Nephron (organoid): ENCODE results near the gene BRMS1.

Source experiments
- H3K27ac Mint-ChIP-seq, 3 experiments: 2 replicates each; pipeline ENCODE4 v1.8.0; 2020; ENCODE audit warnings: mixed read lengths in 3 of 3, mild to moderate bottlenecking in 2 of 3, moderate library complexity in 1 of 3
- H3K27me3 Mint-ChIP-seq: 2 replicates; pipeline ENCODE4 v1.8.0; 2021; ENCODE audit warnings: low read depth, mild to moderate bottlenecking, moderate library complexity, mixed read lengths
- H3K36me3 Mint-ChIP-seq: 2 replicates; pipeline ENCODE4 v1.8.0; 2020; ENCODE audit warnings: low read depth, mixed read lengths
- H3K4me1 Mint-ChIP-seq: 2 replicates; pipeline ENCODE4 v1.8.0; 2020; ENCODE audit warnings: mixed read lengths
- H3K4me3 Mint-ChIP-seq, 3 experiments: 2 replicates each; pipeline ENCODE4 v1.8.0; 2020; ENCODE audit warnings: mild to moderate bottlenecking in 3 of 3, mixed read lengths in 3 of 3, moderate library complexity in 2 of 3
- H3K9me3 Mint-ChIP-seq: 2 replicates; pipeline ENCODE4 v1.8.0; 2020; ENCODE audit warnings: mixed read lengths
- TF ChIP-seq, protein P1 (sequence below), 3 experiments: fragments of 200-600 bp; sonication (generic); IDR thresholded peaks; one replicate each; pipeline ENCODE4 v1.5.0; 2021; ENCODE audit warnings: antibody characterized with exemption in 3 of 3; ENCODE audit not compliant: unreplicated experiment in 3 of 3

Gene BRMS1

DNA sequence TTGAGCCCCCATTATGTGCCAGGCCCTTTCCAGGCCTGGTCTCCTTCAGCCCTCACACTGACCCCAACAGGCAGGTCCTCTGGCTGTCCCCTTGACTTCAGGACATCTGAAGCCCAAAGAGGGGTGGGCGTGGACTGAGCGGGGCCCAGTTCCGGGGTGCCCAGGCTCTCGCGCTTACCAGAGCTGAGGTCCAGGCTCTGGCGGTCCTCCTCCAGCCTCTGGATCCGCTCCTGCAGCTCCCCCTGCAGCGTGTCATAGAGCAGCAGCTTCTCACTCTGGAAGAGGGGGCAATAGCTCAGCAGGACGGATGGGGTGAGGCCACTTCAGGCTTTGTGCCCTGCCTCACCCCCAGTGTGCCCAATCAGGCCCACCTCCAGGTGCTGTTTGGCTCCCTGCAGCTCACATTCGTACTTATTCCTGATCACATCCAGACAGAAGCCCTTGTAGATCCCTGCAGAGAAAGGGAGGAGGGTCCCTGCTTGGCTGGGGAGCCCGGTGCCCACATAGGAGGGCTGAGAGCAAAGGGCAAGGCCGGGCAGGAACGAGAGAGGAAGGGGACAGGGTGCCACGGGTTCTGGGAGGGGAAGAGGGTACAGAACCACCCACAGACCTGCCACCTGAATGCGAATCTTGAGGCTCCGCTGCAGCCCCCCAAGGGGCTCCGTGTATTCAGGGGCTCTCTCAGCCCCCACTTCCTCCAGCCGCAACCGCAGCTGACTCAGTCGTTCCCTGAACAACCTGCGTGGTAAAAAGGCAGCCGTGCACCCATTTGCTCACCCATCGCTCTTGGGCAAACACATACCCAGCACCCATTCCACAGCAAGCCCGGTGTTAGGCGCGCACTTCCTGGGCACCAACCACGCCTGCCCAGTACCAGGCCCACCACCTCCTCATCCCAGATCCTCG is 4.1 kb downstream of the BRMS1 start:
- Mint-ChIP-seq H3K4me1 (peaks cover 43% of the 10 kb centered on the region), H3K9me3 (no peaks in the 10 kb centered on the region), H3K27me3 (peaks cover 9% of the 10 kb centered on the region), H3K36me3 (peaks cover 19% of the 10 kb centered on the region), H3K4me3 (peak overlapping the region in 1 of 3 experiments; percentile 24), H3K27ac (no peak overlapping the region)
- TF ChIP-seq, protein P1, sequence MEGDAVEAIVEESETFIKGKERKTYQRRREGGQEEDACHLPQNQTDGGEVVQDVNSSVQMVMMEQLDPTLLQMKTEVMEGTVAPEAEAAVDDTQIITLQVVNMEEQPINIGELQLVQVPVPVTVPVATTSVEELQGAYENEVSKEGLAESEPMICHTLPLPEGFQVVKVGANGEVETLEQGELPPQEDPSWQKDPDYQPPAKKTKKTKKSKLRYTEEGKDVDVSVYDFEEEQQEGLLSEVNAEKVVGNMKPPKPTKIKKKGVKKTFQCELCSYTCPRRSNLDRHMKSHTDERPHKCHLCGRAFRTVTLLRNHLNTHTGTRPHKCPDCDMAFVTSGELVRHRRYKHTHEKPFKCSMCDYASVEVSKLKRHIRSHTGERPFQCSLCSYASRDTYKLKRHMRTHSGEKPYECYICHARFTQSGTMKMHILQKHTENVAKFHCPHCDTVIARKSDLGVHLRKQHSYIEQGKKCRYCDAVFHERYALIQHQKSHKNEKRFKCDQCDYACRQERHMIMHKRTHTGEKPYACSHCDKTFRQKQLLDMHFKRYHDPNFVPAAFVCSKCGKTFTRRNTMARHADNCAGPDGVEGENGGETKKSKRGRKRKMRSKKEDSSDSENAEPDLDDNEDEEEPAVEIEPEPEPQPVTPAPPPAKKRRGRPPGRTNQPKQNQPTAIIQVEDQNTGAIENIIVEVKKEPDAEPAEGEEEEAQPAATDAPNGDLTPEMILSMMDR (IDR thresholded peaks at IDR 0.05; ENCODE audit: unreplicated experiment in 3 of 3), result no peak

DNA sequence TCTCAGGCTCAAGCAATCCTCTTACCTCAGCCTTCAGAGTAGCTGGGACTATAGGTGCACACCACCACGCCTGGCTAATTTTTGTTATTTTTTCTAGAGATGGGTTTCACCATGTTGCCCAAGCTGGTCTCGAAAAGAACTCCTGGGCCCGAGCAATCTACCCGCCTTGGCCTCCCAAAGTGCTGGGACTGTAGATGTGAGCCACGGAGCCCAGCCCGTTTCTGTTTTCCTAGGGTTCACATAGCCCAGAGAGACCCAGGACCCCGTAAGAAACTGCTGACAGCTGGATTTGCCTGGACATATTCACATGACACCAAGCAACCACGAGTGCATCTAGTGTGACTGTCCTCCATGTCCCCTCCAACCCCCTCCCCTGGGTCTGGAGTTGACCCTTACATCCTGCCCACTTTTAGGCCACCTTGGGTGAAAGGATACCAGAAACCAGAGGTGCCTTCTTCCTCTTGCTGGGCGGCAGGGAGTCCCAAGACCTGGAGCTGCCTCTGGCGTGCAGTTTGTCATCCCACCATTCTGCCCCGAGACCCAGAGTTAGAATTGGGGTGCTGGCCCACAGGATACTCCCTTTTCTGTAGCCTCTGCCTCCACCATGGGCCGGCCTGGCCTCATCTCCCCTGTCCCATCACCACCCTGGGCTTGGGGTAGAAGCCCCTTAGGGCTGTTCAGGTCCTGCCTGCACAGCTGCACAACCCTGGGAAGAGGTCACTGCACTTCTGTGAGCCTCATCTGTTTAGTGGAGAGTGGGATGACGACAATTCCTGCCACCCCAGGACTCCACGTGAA is 5.0 kb downstream of the BRMS1 start:
- Mint-ChIP-seq H3K4me1 (peaks cover 33% of the 10 kb centered on the region), H3K27ac (no peak overlapping the region), H3K4me3 (no peak overlapping the region), H3K9me3 (no peaks in the 10 kb centered on the region), H3K36me3 (peaks cover 19% of the 10 kb centered on the region), H3K27me3 (peaks cover 9% of the 10 kb centered on the region)
- TF ChIP-seq, protein P1 (IDR thresholded peaks at IDR 0.05; ENCODE audit: unreplicated experiment in 3 of 3), result no peak

DNA sequence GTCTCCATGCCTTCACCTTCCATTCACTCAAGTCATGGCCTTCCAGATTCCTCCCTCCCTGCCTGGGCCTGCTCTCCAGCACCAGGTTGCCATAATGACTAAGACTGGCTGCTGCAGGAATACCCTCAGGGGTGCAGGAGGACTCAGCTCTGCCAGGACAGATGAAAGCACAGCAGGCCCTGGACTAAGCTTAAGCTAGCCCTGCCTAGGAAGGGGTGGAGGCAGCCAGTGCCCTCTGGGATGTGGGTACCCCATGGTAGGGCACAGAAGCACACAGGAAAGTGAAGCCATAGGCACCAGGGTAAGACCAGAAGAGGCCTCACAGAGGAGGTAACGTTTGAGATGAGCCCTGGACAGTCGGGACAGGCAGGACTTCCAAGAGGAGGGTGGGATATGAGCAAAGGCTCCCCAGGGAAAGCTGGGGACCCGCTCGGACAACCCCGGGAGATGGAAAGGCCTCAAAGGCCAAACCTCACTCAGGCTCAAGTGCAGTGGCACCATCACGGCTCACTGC is 5.7 kb downstream of the BRMS1 start:
- TF ChIP-seq, protein P1 (IDR thresholded peaks at IDR 0.05; ENCODE audit: unreplicated experiment in 3 of 3), result no peak
- Mint-ChIP-seq H3K4me3 (no peak overlapping the region), H3K27me3 (peaks cover 9% of the 10 kb centered on the region), H3K36me3 (peaks cover 19% of the 10 kb centered on the region), H3K4me1 (peaks cover 26% of the 10 kb centered on the region), H3K27ac (no peak overlapping the region), H3K9me3 (no peaks in the 10 kb centered on the region)

DNA sequence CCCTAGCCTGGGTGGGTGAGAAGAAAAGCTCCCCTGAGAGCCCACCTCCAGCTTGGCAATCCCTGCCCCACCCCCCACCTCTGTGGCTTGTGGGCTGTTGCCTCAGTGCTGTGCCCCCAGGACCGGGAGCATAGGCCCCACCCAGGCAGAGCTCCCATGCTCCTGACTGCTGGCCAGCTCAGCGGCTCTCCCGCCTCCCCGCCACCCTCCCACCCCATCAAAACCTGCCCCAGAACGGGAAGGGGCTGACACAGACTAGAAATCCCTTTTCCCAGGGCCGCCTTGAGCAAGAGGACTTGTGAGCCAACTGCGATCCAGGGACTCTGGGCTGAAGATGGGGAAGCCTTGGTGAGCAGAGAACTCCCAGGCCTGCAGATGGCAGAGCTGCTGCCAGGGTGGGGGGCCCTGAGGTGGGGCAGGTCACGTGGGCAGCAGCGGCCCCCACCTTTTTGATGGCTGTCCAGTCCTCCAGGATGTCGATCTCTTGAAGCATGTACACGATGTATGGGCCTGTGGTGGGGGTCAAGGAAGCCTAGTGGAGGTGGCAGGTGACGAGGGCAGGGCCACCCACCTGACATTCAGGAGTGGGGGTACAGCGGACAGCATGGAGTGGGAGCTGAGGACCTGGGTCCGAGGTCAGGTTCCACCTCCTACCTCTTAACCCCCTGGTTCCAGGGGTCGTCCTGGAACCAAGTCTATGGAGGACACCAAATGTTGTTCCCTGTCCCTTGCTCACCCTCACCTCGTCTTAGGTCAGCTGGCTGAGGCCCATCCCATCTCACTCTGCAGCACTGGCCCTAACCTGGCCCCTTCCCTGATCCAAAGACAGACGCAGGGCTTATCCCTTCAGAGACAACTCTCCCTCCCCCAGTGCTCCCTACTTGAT is 6.4 kb downstream of the BRMS1 start:
- peaks cover 9% of the 10 kb centered on the region for H3K27me3 Mint-ChIP-seq
- no peaks in the 10 kb centered on the region for H3K9me3 Mint-ChIP-seq
- peaks cover 21% of the 10 kb centered on the region for H3K4me1 Mint-ChIP-seq
- TF ChIP-seq, protein P1 (IDR thresholded peaks at IDR 0.05; ENCODE audit: unreplicated experiment in 3 of 3), result no peak
- no peak overlapping the region for H3K4me3 Mint-ChIP-seq
- no peak overlapping the region for H3K27ac Mint-ChIP-seq
- peaks cover 19% of the 10 kb centered on the region for H3K36me3 Mint-ChIP-seq

DNA sequence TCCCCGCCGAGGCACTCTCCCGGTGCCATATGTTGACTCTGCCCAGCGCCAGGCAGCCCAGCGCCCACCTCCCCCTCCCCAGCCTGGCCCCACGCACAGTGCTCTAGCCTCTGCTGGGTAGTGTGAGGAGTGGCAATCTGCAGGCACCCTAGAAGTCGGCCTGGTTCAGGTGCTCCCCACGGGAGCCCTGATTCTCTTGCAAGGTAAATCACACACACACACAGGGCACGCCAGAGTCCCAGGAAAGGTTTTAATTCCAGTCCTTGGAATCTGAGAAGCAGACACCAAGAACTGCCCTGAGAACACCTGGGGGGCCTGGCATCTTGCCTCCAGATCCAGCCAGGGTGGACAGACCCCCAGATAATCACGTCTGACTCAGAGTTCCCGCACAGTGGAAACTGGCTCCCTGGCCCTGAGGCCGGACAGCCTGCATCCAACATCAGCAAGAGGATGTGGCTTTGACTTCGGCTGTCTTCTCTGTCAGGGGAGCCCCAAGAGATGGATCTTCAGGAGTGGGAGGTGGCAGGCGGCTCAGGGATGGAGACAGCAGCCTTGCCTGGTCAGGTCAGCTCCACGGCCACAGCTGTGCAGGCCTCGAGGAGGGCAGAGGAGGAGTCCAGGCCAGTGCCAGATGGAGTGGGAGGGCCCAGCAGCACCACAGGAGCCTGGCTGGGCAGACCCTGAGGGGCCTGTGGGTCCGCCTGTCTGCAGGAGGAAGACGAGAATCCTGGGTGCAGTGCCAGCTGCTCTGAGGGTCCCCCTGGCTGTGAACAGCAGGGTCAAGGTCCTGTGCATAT is 7.6 kb downstream of the BRMS1 start:
- Mint-ChIP-seq H3K4me1 (peaks cover 15% of the 10 kb centered on the region), H3K27ac (peak overlapping the region in 1 of 3 experiments; percentile 38), H3K9me3 (no peaks in the 10 kb centered on the region), H3K4me3 (peak overlapping the region; percentile 56 to 95 (median 62)), H3K27me3 (peaks cover 9% of the 10 kb centered on the region), H3K36me3 (peaks cover 19% of the 10 kb centered on the region)
- TF ChIP-seq, protein P1 (IDR thresholded peaks at IDR 0.05; ENCODE audit: unreplicated experiment in 3 of 3), result no peak
